HG02943 (cell line): ENCODE measurements around the gene MAPKAPK2.

ENCODE experiments used
- ATAC-seq: cut with Tn5 transposase; IDR thresholded peaks from one replicate; pipeline ENCODE4 v1.9.1; 2021; ENCODE audit warnings: mild to moderate bottlenecking, low read depth, moderate library complexity; ENCODE audit not compliant: unreplicated experiment

Gene MAPKAPK2

DNA sequence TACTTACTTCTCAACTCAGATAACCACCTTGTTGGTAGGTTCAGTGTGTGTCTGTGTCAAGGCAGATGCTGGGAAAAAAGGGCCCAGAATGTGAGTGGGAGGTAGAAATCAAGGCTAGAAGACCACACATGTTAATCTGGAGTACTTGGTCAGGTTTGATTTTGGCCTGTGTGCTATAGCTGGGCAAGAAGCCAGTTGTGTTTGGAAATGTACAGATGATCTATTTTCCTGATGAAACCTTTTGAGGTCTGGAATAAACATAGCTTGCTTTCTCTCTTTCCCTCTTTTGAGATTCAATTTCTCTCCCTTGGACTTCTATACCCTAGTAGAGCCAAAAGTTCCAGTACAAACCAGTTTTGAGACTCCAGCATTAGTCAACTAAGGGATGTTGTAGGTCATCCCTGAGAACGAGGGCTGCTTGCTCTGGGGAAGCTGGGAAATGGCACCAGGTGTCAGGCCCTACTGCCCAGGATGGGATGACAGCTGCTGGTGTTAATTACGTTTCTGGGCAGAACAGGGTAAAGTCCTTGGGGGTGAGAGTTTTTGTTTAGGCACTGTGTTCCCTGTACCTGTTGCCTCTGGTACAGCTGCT lies 15.8 kb downstream of the MAPKAPK2 start:
- no peak for ATAC-seq

DNA sequence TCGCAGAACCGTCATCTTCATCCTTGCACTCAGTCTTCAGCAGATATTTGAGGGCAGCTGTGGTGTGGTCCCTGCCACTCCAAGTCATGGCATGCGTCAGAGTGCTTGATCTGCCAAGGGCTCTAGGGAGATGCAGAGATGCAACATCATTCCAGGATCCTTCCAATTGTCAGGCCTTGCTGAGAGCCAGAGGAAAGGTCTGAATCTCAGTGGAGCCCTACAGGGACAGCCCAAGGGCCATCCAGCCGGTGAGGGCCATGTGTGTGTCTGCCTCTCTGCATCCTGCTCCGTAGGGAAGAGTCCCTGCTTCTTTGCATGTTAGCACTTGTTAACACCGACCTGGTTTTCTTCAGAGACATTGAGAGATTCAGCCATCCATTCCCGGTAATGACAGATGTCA lies 17.6 kb downstream of the MAPKAPK2 start:
- no peak for ATAC-seq

DNA sequence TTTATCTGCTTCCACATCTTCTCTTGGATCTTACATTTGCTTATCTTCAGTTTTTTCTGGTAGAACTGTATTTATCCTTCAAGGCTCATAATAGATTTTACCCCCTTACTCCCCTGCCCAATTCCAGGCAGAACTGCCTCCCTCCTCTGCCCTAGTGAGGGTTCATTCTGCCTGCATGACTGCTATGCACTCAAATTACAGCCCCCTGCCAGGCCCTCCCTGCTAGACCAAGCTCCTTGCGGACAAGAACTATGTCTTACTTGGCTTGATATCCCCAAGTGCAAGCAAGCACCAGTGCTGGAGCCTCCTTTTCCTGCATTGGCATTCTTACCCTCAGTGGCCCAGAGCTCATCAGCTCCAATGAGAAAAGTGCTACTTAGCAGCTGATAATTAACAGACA lies 18.1 kb downstream of the MAPKAPK2 start:
- no peak for ATAC-seq

DNA sequence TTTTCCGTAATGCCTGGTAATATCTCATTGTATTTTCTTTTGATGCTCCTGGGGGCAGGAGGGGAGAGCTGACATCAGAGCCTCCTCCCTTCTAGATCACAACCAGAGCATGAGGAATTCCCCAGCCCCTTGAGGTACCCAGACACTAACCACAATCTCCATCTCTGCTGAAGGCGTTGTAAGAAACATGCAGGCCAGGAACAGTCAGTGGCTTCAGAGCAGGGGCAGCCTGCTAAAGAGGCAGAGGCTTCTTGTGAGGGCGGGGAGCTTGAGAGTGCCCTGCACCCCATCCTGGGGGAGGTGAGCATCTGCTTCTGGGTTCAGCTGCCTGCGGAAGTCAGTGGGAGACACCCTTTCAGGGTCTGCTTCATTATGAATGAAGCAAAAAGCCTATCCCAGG lies 19.0 kb downstream of the MAPKAPK2 start:
- no peak for ATAC-seq

DNA sequence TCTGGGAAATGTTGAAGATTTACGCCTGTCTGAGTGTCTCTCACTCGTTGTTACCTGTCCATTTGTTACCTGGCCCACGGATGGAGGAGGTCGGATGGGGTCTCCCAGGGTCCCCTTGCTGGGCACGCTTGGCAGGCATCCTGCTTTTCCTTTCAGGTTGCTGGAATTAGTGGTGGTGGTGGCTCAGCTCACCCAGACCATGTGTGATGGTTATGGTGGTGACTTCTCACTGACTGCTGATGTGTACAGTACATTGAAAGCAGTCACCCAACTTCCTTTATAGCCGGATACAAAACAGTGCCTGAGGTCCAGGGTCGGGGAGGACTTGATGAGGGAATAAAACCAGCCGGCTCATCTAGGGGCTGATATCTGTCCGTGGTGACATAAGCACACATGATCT lies 19.5 kb downstream of the MAPKAPK2 start:
- no peak for ATAC-seq

DNA sequence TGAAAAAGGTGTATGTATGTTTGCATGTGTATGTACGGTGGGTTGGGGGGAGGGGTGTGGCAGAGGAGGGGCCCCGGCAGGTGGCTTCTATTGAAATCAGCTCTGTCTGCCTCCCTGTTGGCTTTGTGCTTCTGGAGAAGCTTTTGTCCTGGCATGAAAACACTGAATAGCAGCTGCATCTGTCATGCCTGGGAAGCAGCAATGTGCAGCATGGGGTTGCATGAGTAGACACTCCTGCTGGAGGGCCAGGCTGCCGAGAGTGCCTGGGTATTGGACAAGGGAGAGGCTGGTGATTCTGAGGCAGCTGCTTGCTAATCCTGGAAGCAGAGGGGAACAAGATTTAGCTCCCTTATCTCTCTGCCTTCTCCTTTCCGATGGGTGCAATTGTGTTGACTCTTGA lies 20.5 kb downstream of the MAPKAPK2 start:
- ATAC-seq = no peak

DNA sequence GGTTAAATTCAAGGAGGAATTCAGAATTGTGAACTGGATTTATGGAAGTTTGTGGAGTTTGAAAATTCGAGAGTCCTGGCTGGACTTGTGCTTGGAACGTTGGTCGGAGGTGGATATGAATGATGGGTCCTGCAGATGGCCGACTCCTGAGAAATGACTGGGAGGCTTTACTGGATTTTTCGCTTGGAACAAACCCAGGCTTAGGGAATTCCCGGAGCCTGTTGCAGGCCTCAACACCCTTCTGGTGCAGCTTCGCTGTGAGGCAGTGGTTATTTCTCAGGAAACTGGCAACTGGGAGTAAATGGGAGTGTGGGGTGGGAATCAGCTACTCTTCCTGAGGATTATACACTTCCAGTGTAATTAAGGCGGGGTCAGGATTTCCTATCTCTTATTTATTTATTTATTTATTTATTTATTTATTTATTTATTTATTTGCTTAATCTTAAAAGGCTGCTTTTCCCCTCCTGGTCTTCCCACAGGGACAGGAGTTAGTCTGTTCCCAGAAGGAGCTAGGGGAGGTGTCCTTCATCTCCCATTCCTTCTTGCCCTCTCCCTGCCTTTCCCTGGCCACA lies 21.1 kb downstream of the MAPKAPK2 start:
- no peak for ATAC-seq

DNA sequence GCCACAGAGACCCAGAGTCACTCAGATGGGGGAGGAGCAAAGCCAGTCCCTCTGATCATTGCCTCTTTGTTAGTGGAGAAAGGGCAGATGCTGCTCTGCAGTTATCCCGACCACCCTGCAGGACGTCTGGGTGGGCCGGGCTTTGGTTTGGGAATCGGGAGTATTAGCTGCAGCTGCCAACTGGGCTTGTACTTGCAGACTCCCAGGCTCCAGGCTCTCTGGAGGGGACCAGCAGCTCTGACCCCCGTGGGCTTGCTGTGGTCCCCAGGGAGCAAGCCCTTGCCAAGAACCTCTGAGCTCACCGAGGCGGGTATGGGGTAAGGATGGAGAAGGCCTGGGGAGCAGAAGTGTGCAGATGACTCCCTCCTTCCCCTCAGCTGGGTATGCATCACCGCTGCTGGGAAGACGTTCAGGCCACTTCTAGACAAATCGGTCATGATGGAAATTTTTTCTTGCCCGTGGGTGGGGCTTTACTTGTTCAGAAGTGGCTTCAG lies 21.6 kb downstream of the MAPKAPK2 start:
- ATAC-seq = no peak

DNA sequence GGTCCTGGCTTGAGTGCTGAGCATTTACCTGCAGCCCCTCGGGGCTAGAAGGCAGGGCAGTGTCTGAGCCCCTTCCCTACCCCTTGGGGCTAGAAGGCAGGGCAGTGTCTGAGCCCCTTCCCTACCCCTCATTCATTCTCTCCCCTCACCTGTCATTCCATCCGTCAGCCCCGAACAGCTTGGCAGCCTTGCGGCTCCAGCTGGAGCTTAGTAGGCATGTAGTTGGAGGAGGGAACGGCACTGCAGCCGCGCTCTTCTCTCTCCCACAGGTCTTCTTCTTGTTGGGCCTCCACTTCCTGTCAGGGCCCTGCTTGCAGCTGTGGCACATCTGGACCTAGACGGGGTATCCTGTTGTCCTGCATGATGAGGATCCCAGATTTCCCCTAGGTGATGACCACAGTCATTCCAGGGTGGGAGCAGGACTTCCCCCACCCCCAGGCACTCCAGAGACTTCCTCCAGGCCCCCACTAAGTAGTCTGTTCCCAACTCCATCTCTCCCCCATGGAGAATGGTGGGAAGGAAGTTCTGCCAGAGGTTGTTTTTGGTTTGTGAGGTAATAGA lies 22.2 kb downstream of the MAPKAPK2 start:
- ATAC-seq = no peak

DNA sequence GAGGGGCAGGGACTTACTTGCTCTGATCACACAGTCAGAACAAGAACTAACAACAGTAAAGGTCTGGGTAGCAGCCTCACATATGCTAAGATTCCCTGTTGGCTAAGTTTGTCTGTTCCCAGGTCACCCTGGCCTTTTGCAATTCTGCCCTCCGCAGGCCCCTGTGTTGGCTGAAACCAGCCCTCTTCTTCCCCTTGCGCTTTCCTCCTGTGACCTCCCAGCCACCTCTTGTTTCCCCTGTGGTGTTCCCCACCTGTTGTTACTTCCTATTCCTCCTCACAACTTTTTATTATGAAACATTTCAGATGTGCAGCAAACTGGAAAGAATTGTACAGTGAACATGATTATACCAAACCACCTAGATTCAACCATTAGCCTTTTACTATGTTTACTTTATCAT lies 23.4 kb downstream of the MAPKAPK2 start:
- ATAC-seq = peak; percentile 68

DNA sequence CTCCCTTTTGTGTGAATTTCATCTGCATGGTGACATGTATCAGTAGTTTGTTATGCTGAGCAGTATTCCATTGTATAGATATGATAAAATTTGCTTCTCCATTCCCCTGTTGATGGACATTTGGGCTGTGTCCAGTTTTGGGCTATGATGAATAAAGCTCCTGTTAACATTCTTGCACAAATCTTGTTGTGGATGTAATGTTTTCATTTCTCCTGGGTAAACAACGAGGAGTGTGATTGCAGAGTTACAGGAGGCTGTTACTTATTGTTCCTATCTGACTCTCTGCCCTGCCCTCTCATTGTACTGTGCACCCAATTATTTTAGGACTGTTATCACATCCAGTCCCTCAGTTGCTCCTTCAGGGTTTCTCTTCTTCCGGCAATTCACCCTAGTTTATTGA lies 24.2 kb downstream of the MAPKAPK2 start:
- ATAC-seq = no peak

DNA sequence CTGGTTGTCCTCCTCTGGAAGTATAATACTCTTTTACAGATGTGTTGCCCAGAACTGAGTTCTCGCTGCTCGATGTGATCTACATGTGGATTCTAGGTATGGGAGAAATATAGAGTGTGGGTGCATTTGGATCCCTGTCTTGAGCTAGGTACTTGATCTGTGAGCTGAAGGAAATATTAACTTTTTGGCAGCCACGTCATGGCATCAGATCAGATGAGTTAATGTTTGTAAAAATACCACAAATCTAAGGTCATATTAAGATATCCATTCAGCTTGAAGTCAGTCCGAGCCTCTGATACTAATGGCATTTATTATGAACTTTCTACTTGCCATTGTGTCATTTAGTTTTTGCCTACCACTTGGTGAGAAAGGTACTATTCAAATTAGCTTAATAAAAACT lies 24.6 kb downstream of the MAPKAPK2 start:
- no peak for ATAC-seq

DNA sequence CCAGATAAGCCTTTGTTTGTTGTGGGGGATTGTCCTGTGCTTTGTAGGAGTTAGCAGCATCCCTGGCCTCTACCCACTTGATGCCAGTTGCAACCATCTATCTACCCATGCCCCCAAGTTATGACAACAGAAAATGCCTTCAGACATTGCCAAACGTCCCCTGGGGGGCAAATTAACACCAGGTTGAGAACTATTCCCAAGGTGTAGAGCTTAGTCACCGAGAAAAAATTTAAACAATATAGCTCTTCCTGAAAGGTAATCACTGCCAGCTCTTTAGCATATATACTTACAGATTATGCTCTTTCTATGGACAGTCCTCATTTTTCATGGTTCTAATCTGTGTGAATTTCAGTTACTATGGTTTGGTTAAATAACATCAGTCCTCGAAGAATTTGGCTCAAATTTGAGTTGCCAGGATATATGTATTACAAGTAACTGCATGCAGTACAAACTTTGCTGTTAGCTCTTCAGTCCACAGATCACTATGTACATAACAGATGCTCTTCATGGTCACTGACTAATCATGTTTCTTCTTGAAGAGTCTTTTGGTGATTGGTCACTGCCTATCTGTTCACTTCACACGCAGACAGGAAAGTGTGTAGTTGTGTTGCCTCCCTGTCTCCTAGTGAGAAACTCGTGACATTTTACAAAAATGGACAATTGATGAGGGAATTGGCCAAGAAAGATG lies 25.2 kb downstream of the MAPKAPK2 start:
- no peak for ATAC-seq

DNA sequence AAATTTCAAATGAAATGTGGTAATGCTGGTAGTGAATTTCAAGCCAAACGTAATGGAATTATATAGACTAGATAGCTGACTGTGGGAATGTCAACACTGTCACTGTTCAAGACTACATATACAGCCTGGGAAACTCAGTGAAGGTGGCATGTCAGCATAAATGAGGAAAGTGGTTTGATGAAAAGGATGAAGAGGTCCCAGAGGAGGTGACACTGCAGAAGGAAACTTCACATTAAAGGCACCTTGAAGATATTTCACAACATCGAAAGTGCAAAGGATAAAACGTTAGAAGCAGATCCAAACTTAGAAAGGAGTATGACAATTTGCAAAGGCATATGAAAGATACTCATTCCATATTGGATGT lies 25.7 kb downstream of the MAPKAPK2 start:
- ATAC-seq = no peak

DNA sequence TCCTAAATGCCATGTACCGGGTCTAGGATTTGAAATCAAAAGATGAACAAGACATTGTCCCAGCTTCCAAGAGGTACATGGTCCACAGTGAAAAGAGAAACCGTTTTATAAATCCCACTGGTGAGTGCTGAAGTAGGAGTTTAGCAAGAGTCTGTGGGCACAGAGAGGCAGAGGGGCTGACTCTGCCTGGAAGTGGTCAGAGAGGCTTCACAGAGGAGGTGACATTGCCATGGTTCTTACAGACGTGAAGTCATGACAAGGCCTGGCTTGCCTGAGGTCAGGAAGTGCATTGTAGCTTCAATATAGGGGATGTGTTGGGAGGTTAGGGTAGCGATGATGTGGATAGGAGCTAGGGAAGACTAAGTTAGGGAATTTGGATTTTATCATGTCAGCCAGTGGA lies 28.4 kb downstream of the MAPKAPK2 start:
- no peak for ATAC-seq

DNA sequence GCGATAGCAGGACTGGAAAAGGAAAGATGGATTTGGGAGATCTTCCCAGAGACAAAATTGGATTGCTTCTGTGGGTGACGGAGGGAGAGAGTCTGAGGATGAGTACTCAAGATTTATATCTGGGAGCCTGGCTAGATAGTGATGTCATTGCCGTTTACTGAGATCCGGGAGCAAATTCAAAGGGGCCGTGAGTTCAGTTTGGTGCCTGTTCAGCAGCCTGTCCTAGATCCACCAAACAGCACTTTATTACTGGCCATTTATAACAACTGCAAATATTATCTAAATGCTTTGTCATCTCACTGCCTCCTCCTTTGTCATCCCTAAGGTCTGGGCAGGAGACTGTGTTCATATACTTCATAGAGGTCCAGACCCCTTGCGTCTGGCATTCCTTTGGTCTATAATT lies 29.2 kb downstream of the MAPKAPK2 start:
- ATAC-seq = no peak

DNA sequence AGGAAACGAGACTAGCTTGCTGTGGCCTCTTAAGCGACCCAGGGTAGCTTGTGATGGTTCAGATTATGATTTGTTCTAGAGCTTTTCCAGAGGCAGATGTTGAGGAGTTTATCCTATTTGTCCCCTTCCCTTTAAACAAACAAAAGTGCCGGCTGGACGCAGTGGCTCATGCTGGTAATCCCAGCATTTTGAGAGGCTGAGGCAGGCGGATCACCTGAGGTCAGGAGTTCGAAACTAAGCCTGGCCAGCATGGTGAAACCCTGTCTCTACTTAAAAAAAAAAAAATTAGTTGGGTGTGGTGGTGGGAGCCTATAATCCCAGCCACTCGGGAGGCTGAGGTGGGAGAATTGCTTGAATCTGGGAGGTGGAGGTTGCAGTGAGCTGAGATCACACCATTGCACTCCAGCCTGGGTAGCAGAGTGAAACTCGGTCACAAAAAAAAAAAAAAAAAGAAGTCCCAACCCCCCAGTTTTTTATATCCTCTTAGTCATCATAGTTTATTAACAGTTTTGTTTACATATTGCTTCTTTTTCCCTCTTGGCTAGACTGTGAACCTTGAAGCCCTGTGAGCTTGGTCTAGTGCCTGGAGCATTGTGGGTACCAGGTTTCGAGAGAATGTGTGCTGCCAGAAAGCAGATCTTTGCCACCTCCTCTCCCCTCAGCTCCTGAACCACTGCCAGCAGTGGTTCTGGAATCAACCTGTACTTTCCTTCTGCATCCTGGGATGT lies 29.8 kb downstream of the MAPKAPK2 start:
- ATAC-seq = no peak

DNA sequence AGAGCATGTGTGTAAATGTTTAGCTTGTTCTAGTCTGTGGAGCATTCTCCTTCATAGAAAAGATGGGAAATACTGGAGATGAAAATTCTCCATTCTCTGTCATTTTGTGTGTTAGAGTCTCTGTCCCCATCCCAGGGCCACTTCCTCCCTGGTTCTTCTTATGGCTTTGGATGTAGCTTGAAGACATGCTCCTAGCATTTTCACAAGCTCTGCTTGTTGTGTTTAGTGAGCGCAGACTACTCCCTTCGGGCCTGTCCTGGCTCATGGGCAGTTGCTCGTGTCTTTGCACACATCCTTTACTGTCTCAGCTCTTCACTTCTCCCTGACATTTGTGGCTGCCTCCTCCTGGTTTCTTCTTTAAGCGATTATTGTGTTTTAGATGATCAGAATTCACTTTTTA lies 30.4 kb downstream of the MAPKAPK2 start:
- no peak for ATAC-seq

DNA sequence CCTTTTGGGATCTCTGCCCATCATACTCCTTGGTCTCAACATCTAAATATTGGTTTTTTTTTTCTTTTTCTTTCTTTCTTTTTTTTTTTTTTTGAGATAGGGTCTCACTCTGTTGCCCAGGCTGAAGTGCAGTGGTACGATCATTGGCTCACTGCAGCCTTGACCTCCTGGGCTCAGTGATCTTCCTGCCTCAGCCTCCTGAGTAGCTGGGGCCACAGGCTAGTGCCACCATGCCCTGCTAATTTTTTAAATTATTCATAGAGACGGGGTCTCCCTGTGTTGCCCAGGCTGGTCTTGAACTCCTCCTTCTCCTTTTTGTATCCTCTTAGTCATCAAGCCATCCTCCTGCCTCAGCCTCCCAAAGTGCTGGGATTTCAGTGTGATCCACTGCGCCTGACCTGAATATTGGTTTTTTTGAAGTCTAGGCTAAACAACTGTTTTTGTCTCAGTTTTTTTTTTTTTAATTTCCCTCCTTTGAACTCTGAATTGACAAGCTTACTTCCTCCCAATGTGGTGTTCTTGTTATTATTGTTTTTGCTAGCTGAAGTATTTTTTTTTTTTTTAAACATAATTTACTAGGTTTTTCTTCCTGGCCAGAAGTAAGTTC lies 30.9 kb downstream of the MAPKAPK2 start:
- no peak for ATAC-seq

DNA sequence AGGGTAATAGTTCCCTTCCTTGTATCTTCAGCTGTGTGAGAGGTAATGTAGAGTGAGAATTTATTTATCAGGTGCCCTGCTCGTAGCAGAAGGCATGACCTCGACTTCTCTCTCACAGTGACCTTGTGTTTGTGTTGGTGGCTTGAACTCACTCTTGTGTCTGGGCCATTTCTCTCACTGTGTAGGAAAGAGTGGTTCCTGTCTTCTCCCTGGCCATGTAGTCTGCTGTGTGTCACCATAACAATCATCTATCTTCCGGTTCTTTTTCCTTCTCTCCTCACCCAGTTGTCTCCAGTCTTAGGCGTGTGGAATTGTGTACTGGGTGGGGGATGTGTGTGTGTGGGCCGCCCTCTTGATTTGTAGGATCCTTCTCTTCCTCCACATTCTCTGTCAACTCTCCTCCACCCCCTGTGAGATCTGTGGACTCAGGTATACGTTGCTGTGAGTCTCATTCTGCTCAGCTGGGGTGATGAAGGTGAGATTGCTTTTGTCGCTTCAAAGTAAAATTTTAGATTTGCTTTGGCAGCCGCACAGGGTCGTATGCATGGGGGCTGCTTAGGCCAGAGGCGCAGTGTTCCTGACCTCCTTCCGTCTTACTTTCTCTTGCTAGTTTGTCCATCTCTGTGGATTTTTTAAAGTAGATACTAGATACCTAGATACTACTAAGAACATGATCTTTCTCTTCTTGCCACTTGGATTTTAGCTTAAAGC lies 31.6 kb downstream of the MAPKAPK2 start:
- ATAC-seq = no peak
